ENCODE data around the gene SPATA6L. TPM values are rescaled to one million over a fixed set of nuclear protein-coding genes. Genes with fewer than 3 reads are reported as not detected.
A peak's percentile ranks its signal among the peaks of the same experiment; 100 is the strongest.

SPATA6L gene
- total RNA-seq, 4 donors from 2014 or later, result 14.3 to 21.0 (median 16.9) TPM

DNA sequence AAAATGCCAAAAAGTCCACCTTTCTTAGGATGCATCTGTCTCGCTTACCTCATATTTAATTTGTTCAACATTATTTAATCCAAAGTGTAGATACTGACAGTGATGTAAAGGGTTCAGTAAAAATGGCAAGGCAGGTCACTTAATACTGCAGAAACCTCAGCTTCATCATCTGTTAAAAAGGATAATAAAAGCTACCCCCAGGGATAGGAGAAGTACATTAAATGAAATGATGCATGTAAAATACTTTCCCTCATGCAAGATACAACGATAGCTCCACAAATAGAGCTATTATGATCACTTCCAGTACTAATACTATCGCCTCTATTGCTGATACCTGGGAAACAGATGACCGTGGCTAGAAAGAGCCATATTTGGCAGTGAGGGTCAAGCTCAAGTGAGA, 93.1 kb downstream of the SPATA6L start:
- TF ChIP-seq, protein P1, sequence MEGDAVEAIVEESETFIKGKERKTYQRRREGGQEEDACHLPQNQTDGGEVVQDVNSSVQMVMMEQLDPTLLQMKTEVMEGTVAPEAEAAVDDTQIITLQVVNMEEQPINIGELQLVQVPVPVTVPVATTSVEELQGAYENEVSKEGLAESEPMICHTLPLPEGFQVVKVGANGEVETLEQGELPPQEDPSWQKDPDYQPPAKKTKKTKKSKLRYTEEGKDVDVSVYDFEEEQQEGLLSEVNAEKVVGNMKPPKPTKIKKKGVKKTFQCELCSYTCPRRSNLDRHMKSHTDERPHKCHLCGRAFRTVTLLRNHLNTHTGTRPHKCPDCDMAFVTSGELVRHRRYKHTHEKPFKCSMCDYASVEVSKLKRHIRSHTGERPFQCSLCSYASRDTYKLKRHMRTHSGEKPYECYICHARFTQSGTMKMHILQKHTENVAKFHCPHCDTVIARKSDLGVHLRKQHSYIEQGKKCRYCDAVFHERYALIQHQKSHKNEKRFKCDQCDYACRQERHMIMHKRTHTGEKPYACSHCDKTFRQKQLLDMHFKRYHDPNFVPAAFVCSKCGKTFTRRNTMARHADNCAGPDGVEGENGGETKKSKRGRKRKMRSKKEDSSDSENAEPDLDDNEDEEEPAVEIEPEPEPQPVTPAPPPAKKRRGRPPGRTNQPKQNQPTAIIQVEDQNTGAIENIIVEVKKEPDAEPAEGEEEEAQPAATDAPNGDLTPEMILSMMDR (IDR thresholded peaks at IDR 0.05), result no peak
- TF ChIP-seq POLR2A (IDR thresholded peaks at IDR 0.05), result no peak
- Histone ChIP-seq H3K4me1 (peaks cover 30 to 42% of the 10 kb centered on the region in 2 donors), H3K27me3 (no peaks in the 10 kb centered on the region), H3K9me3 (no peaks in the 10 kb centered on the region), H3K27ac (peak overlapping the region; percentile 80 to 95 (median 90)), H3K4me3 (replicated peaks in 1 of 3) (no peak overlapping the region), H3K36me3 (peaks cover 3 to 8% of the 10 kb centered on the region in 2 donors)
- no peak for DNase-seq
- intact Hi-C loops (cut with DNase I), result no loop called here
- 45 to 62% methylated on average over 4 of the region's 4 CpGs for WGBS, 2 donors

DNA sequence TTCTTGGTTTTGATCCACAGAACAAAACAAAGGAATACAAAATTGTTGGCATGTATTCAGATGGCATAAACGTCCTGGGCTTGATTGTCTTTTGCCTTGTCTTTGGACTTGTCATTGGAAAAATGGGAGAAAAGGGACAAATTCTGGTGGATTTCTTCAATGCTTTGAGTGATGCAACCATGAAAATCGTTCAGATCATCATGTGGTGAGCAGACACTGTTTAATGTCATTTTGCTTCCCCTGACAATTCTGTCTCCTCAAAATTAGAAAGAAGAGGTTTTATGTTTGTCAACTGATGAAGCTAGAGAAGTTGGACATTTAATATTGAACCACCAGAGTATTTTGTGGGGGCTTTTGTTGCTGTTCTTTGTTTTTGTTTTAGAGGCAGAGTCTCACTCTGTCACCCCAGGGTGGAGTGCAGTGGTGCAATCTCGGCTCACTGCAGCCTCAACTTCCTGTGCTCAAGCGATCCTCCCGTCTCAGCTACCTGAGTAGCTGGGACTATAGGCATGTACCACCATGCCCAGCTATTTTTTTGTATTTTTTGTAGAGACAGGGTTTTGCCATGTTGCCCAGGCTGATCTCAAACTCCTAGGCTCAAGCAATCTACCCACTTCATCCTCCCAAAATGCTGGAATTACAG, 94.0 kb downstream of the SPATA6L start:
- DNase-seq, result no peak
- peak overlapping the region; percentile 80 to 95 (median 90) for H3K27ac ChIP-seq
- H3K4me1 ChIP-seq, result peaks cover 30 to 40% of the 10 kb centered on the region in 2 donors
- WGBS, 2 donors, result 70 to 74% methylated on average over 5 of the region's 5 CpGs
- no peaks in the 10 kb centered on the region for H3K9me3 ChIP-seq
- H3K4me3 ChIP-seq (replicated peaks in 1 of 3), result no peak overlapping the region
- peaks cover 6 to 8% of the 10 kb centered on the region in 2 donors for H3K36me3 ChIP-seq
- no peaks in the 10 kb centered on the region for H3K27me3 ChIP-seq
- intact Hi-C loops (cut with DNase I), result no loop called here
- TF ChIP-seq POLR2A (IDR thresholded peaks at IDR 0.05), result no peak

DNA sequence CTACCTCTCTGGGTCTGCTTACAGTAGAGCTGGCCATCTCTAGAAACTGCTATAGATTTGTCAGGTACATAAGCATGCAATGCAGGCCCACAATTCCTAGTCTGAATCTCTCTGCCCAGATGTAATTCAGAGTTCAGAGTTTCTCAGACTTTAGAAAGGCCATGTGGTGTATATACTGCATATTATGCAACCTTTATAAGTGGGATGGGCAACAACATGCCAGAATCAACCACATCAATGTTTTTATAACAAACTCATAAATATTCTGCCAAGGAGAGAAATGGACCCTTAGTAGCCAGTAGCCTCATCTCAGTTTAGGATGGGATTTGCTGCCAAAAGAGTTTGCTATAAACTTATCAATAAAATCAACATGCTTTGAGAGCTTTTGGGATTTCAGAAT, 97.2 kb downstream of the SPATA6L start:
- intact Hi-C loops (cut with DNase I), result no loop called here
- no peak for DNase-seq
- Histone ChIP-seq H3K4me3 (replicated peaks in 1 of 3) (no peak overlapping the region), H3K27ac (no peak overlapping the region), H3K9me3 (no peaks in the 10 kb centered on the region), H3K4me1 (peaks cover 22% of the 10 kb centered on the region in 2 donors), H3K27me3 (no peaks in the 10 kb centered on the region), H3K36me3 (peaks cover 0 to 12% of the 10 kb centered on the region in 2 donors)
- no peak for TF ChIP-seq POLR2A (IDR thresholded peaks at IDR 0.05)
- TF ChIP-seq, protein P1 (IDR thresholded peaks at IDR 0.05), result no peak

DNA sequence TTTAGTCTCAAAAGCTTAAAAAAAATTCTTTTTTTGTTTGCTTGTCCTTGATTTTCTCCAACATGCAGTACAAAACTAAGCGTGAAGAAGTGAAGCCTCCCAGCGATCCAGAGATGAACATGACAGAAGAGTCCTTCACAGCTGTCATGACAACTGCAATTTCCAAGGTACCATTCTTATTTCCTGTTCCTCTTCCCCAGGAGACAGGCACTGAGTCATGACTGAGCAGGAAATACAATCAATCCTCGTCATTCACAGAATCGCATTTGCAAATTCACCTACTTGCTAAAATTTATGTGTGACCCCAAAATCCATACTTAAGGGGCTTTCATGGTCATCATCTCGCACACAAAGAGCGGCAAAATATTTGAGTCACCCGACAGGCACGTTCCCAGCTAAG, 98.7 kb downstream of the SPATA6L start:
- intact Hi-C loops (cut with DNase I), result no loop called here
- WGBS, 2 donors, result 83 to 88% methylated on average over 8 of the region's 8 CpGs
- Histone ChIP-seq H3K4me1 (peaks cover 11 to 14% of the 10 kb centered on the region in 2 donors), H3K27ac (no peak overlapping the region), H3K4me3 (replicated peaks in 1 of 3) (no peak overlapping the region), H3K27me3 (no peaks in the 10 kb centered on the region), H3K9me3 (no peaks in the 10 kb centered on the region), H3K36me3 (peaks cover 0 to 13% of the 10 kb centered on the region in 2 donors)
- DNase-seq, result no peak
- TF ChIP-seq, protein P1 (IDR thresholded peaks at IDR 0.05), result no peak
- no peak for TF ChIP-seq POLR2A (IDR thresholded peaks at IDR 0.05)

DNA sequence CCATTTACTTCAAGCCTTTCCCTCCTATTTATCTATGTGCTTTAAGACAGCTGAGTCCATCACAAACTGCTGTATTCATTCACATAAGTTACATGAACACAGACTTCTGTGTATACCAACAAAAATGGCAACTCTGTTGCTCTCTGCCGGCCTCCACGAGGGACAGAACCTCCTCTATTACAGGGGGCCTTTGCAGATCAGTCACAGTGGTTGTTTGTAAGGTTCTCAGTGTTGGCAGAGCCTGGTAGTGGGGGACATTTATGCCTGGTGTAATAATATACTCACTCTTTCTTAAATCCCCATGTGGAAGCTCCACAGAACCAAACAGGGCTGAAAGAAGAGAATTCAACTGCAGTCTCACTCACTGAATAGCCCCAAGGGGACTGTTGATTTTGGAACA, 99.5 kb downstream of the SPATA6L start:
- H3K27me3 ChIP-seq, result no peaks in the 10 kb centered on the region
- WGBS, 2 donors, result 84 to 91% methylated on average over 2 of the region's 2 CpGs
- TF ChIP-seq POLR2A (IDR thresholded peaks at IDR 0.05), result no peak
- TF ChIP-seq, protein P1 (IDR thresholded peaks at IDR 0.05), result no peak
- peaks cover 3 to 6% of the 10 kb centered on the region in 2 donors for H3K4me1 ChIP-seq
- H3K27ac ChIP-seq, result no peak overlapping the region
- no peak for DNase-seq
- H3K9me3 ChIP-seq, result no peaks in the 10 kb centered on the region
- peaks cover 0 to 13% of the 10 kb centered on the region in 2 donors for H3K36me3 ChIP-seq
- no peak overlapping the region for H3K4me3 ChIP-seq (replicated peaks in 1 of 3)
- intact Hi-C loops (cut with DNase I), result no loop called here

Measured in thyroid gland (tissue), 4 donors.